Measurements from ENCODE around the gene MAPK8IP2. TPM values are rescaled to one million over a fixed set of nuclear protein-coding genes. Genes with fewer than 3 reads are reported as not detected.

The MAPK8IP2 gene
- total and polyA plus RNA-seq, 12 donors = 3.9 to 30.1 (median 16.7) TPM

DNA sequence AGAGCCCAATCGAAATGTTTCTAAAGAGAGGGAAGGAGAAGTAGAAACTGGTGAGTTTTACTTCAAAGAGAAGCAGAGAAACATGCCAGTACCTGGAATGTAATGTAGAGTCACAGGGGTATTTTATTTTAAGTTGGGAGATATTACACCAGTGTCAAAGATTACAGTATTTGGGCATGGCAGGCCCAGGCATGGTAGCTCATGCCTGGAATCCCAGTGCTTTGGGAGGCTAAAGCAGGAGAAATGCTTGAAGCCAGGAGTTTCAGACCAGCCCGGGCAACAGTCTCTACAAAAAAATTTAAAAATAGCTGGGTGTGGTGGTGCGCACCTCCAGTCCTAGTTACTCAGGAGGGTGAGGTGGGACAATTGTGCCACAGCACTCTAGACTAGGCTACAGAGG, 40.6 kb upstream of the MAPK8IP2 start:
- 78 to 90% (median 86%) methylated on average over 3 of the region's 3 CpGs for WGBS, 4 donors

DNA sequence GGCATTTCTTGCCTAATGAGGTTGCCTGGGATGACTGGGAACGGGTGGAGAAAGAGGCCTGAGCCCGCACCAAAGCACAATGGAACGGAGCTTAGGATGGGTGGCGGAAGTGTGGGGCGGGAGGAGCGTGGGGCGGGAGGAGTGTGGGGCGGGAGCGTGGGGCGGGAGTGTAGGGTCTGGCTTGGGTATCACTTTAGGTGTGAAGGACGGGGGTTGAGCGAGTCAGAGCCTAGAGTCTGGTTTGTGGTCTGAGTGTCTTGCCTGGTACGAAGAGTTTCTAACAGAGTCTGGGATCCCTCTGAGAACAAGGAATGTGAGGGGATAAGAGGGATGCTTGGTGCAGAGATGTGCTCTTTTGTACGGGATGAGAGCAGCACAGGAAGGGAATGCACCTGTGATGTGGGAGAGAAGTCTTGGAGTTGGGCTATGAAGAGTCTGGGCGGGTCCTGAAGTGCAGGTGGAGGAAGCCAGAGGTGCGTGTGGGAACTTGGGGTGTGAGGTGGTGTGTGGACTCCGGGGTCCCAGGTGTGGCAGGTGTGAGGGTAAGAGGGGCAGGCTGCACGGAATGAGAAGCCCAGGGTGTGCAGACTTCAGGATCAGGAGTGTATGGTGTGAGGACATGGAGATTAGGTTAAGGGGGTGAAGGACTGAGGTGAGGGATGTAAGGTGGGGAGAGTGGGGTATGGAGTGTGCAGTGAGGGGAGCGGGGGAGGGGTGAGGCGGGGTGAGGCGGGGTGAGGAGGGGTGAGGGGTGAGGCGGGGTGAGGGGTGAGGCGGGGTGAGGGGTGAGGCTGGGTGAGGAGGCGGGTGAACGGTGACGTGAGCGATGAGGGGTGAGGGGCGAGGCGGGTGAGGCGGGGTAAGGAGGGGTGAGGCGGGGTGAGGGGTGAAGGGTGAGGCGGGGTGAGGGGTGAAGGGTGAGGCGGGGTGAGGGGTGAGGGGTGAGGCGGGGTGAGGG, 38.9 kb upstream of the MAPK8IP2 start:
- no peaks in the 10 kb centered on the region for H3K9me3 ChIP-seq (replicated peaks in 1 of 3)
- intact Hi-C loops (cut with DNase I) = no loop called here
- no peak overlapping the region for H3K27ac ChIP-seq
- peaks cover 6 to 8% of the 10 kb centered on the region in 2 donors for H3K4me1 ChIP-seq (replicated peaks in 1 of 2)
- TF ChIP-seq POLR2A (IDR thresholded peaks at IDR 0.05) = no peak
- TF ChIP-seq, protein P1, sequence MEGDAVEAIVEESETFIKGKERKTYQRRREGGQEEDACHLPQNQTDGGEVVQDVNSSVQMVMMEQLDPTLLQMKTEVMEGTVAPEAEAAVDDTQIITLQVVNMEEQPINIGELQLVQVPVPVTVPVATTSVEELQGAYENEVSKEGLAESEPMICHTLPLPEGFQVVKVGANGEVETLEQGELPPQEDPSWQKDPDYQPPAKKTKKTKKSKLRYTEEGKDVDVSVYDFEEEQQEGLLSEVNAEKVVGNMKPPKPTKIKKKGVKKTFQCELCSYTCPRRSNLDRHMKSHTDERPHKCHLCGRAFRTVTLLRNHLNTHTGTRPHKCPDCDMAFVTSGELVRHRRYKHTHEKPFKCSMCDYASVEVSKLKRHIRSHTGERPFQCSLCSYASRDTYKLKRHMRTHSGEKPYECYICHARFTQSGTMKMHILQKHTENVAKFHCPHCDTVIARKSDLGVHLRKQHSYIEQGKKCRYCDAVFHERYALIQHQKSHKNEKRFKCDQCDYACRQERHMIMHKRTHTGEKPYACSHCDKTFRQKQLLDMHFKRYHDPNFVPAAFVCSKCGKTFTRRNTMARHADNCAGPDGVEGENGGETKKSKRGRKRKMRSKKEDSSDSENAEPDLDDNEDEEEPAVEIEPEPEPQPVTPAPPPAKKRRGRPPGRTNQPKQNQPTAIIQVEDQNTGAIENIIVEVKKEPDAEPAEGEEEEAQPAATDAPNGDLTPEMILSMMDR (IDR thresholded peaks at IDR 0.05) = no peak
- peak in 1 of 7 donors; percentile 24 for DNase-seq
- H3K36me3 ChIP-seq (replicated peaks in 1 of 2) = no peaks in the 10 kb centered on the region
- 81 to 88% (median 85%) methylated on average over 18 to 21 of the region's 34 CpGs for WGBS, 4 donors
- H3K27me3 ChIP-seq = no peaks in the 10 kb centered on the region
- H3K4me3 ChIP-seq = no peak overlapping the region

More for the DNA sequence above, 40.6 kb upstream of the MAPK8IP2 start:
- intact Hi-C loops (cut with DNase I) = no loop called here
- no peaks in the 10 kb centered on the region for H3K27me3 ChIP-seq
- no peak for DNase-seq
- peaks cover 6 to 8% of the 10 kb centered on the region in 2 donors for H3K4me1 ChIP-seq (replicated peaks in 1 of 2)
- H3K36me3 ChIP-seq (replicated peaks in 1 of 2) = no peaks in the 10 kb centered on the region
- no peak for TF ChIP-seq POLR2A (IDR thresholded peaks at IDR 0.05)
- TF ChIP-seq, protein P1 (IDR thresholded peaks at IDR 0.05) = no peak
- H3K4me3 ChIP-seq = no peak overlapping the region
- no peaks in the 10 kb centered on the region for H3K9me3 ChIP-seq (replicated peaks in 1 of 3)
- no peak overlapping the region for H3K27ac ChIP-seq

DNA sequence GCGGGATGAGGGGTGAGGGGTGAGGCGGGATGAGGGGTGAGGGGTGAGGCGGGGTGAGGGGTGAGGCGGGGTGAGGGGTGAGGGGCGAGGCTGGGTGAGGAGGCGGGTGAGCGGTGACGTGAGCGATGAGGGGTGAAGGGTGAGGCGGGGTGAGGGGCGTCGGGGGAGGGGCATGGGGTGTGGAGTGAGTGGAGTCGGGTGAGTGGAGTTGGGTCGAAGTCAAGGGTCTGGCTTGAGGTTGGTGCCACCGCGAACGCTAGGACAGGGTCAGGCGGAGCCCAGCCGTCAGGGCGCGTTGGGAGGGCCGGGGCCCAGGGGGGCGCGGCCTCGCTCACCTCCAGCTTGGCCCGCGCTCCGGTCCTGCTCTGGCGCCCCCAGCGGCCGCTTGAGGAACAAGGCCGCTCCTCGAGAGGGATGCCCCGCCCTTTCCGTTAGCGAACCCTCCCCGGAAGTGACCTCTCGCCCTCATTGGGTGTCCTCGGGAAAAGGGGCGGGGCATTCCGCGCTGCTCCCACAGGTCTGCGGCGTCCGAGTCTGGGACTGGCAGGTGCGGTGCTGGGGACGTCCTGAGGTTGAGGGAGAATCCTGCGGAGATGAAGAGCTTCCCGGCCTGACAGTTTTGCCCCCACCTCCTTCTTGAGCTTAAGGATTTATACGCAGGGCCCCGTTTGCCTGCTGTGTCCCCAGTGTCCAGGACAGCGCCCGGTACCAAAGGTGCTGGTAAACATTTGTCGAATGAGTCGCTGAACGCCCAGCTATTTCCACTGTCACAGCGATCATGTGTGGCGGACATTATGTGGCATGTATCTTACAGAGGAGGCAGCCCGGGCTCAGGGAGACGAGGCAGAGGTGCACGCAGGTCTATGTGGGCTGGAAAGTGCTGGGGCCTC, 37.8 kb upstream of the MAPK8IP2 start, which contains the start of gene SYCE3:
Gene SYCE3, minus strand, starts transcription at position 397 of the 890 bp plus-strand sequence. CDS start 6,514 bp downstream, outside the sequence.
- Histone ChIP-seq H3K4me1 (replicated peaks in 1 of 2) (peaks cover 6 to 8% of the 10 kb centered on the region in 2 donors), H3K27ac (peak within 1 kb of the TSS in 4 of 5 donors; percentile 42 to 79 (median 66)), H3K36me3 (replicated peaks in 1 of 2) (no peaks in the 10 kb centered on the region), H3K4me3 (peak within 1 kb of the TSS; percentile 13 to 74 (median 44)), H3K27me3 (no peaks in the 10 kb centered on the region), H3K9me3 (replicated peaks in 1 of 3) (no peaks in the 10 kb centered on the region)
- TF ChIP-seq, protein P1 (IDR thresholded peaks at IDR 0.05) = peak; percentile 74 to 97 (median 96)
- peak in 1 of 2 donors; percentile 85 for TF ChIP-seq POLR2A (IDR thresholded peaks at IDR 0.05)
- intact Hi-C loops (cut with DNase I) = no loop called here
- WGBS, 4 donors = 3 to 9% (median 5%) methylated on average over 21 to 59 of the region's 61 CpGs
- DNase-seq = peak; percentile 97 to 99 (median 98)

All from adrenal gland (tissue), 12 donors.